Pons (tissue), 1 donor: ENCODE data around the gene PGBD1.
"Not testable (repeated sequence)": the region's sequence is repeated elsewhere in the genome, so short reads cannot be mapped to it uniquely, and the experiment has no call there.

Source experiments
- DNase-seq: peaks from one replicate; pipeline ENCODE4 v3.0.0-alpha.2; 2016; ENCODE audit warnings: low spot score

Gene PGBD1

DNA sequence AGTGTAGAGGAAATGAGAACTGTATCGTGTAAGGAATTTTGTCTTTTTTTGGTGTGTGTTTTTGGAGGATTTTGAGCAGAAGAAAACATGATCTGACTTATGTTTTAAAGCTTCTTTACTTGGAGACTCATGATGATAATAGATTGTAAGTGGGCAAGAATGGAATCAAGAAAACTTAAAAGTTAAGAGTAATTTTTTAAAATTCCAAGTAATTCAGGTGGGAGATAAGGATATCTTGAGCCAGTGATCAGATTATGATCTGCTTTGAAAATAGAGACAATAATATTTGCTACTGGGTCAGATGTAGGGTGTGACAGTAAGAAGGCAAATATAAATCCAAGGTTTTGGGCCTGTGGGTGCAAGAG, 13.7 kb upstream of the PGBD1 start:
- DNase-seq, result no peak

DNA sequence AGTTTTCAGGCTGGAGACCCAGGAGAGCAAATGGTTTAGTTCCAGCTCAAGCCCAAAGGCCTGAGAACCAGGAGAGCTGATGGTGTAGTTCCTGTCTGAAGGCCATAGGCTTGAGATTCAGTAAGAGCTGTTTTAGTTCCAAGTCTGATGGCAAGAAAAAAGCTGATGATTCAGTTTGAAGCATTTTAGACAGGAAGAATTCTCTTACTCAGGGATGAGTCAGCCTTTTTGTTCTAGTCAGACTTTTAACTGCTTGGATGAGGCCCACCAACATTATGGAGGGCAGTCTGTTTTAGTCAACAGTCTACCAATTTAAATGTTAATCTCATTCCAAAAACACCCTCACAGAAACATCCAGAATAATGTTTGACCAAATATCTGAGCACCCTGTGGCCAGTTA, 11.9 kb upstream of the PGBD1 start:
- DNase-seq, result no peak

DNA sequence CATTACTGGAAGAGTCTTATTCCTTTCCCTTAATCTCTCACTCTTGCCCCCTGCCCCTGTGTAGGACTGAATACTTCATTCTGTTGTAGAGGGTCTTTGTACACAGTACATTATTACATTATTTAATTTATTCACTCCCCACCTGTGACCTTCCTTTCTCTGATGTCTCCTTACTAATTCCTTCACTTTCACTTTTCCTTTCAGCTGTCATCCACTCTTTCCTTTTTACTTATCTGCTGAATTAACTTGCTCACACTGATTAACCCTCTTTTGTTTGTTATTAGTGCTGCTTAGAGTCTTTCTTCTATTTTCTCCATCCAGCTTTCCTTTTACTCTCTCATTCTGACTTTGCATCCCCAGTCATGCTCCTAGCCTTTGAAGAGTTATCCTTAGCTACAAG, 6.5 kb upstream of the PGBD1 start:
- DNase-seq, result no peak

DNA sequence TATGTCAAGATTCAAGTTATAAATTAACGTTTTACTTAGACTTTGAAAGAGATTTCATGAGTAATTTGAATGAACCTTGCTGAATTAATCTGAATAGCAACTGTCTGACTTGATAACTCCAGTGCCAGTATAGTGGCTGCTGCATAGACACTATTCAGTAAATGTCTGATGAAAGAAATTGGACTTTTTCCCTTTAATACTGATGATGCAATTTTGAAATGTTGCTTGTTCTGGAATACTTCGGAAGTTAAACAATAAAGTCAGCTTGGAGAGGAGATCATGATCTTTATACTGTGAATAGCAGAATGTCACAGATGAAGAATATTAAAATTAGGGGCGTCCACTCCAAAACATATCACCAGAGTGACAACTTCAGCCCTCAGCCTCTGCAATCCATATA, 3.6 kb upstream of the PGBD1 start:
- no peak for DNase-seq

DNA sequence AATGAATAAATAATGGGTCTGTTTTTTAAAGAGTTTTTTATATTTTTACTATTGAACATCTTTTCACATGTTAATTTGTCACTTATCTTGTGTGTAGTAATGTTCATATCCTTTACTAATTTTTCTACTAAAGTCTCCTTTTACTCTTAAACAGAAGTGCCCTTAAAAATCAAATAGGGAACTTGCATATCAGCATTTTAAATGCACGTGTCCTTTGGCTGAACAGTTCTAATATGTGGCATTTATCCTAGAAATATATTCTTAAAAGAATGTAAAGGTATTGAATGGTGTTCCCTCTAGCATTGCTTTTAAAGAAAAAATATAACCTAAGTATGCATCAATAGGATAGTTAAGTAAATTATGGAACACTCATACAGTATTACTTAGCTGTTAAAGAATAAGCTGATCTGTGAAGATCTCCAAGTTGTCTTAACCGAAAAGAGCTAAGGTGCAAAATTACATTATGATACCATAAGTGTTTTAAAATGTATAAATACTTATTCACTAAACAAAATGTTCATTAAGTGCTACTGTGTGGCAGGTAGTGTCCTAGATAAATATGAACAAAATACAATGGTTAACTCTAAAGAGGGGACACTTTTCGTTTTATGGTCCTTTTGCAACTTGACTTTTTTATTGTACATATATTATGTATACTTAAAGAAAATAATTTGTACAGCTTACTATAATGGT, 631 bp upstream of the PGBD1 start:
- DNase-seq, result no peak

DNA sequence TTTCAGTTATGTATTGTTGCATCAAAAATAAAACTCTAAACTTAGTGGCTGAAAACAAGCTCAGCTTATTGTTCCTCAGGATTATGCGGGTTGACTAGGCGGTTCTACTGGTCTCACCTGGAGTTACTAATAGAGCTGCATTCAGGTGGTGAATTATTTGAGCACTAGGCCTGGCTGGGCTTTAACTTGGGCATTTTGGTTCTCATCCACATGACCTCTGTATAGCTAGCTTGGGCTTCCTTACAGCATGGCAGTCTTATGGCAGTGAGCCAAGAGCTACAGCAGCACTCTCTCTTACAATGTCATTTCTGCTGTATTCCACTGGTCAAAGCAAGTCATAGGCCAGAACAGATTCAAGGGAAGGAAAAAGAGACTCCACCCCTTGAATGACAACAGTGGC, 1.6 kb downstream of the PGBD1 start:
- no peak for DNase-seq

DNA sequence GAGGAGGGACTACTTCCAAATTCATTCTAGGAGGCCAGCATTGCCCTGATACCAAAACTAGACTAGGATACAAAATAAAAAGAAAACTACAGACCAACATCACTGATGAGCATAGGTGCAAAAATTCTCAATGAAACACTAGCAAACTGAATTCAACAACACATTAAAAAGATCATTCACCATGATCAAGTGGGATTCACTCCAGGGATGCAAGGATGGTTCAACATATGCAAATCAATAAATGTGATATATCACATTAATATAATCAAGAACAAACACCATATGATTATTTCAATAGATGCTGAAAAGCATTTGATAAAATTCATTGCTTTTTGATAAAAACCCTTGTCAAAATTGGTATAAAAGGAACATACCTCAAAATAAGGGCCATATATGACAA, 10.2 kb downstream of the PGBD1 start:
- DNase-seq, result no peak

DNA sequence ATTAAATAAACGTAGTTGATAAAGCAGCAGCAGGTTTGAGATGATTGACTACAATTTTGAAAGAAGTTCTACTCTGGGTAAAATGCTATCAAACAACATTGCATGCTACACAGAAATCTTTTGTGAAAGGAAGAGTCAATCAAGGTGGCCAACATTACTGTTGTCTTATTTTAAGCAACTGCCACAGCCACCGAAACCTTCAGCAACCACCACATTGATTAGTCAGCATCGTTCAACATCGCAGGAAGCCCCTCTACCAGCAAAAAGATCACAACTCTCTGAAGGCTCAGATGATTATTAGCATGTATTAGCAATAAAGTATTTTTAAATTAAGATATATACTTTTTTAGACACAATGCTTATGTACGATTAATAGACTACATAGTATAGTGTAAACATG, 14.0 kb downstream of the PGBD1 start:
- DNase-seq, result no peak

DNA sequence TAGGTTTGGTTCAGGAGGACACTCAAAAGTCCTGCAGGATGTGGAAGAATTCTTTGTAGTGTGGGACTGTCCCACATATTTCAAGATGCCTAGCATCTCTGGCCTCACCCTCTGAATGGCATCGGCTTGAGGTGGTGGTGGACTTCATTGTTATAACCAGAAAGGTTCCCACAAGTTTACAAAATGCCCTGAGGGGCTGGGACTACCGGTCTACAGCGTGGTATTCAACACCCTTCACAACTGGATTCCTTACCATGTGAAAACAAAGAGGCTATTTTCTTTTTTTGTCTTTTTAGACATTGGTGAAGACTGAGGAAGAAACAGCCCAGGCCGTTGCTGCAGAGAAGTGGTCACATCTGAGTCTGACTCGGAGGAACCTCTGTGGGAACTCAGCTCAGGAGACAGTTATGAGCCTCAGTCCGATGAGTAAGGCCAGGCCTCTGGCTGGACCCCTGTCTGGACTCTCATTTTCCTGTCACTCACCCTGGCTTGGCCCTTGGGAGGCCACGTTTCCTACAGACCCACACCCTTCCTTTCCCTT, 15.2 kb downstream of the PGBD1 start:
- no peak for DNase-seq

DNA sequence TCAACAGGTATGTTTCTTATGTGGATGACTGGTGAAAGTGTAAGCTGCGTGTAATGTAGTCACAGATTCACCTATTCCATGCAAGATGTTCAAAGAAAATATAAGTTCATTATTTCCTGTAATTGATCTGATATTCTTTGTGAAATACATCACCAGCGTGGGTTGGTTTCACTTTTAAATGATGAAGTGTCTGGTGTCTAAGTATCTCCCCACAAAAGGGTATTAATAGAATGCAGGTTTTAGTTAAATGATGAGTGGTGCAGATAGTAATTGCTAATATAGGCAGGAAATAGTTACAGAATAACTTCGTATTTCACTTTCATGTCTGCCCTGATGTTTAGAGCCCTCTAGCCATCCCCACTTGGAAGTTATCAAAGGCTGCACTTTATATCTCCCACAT, 22.2 kb downstream of the PGBD1 start:
- no peak for DNase-seq

DNA sequence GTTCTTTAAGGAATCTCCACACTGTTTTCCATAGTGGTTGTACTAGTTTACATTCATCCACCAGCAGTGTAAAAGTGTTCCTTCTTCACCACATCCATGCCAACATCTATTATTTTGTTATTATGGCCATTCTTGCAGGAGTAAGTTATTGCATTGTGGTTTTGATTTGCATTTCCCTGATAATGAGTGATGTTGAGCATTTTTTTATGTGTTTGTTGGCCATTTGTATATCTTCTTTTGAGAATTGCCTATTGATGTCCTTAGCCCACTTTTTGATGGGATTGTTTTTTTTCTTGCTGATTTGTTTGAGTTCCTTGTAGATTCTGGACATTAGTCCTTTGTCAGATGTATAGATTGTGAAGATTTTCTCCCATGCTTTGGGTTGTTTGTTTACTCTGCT, 25.0 kb downstream of the PGBD1 start:
- DNase-seq, result not testable (repeated sequence)

DNA sequence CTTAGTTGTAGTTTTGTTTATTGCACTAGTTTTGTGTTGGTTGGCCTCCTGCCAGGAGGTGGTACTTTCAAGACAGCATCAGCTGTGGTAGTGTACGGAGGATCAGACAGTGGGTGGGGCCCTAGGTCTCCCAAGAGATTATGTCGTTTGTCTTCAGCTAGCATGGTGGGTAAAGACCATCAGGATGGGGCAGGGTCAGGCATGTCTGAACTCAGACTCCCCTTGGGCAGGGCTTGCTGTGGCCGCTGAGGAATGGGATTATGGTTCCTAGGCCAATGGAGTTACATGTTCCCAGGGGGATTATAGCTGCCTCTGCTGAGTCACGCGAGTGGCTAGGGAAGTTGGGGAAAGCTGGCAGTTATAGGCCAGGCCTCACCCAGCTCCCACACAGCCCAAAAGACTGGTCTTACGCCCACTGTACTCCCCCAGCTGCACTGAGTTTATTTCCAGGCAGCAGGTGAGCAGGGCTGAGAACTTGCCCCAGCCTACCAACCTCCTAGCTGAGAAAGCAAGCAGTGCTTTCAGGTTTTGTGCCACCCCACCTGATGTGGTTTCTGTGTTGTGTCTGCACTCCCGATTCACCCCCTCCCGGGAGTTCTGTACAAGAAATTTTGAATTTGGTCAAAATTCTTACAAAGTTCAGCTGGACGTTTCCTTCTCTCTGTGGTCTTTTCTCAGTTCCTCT, 29.9 kb downstream of the PGBD1 start:
- no peak for DNase-seq

DNA sequence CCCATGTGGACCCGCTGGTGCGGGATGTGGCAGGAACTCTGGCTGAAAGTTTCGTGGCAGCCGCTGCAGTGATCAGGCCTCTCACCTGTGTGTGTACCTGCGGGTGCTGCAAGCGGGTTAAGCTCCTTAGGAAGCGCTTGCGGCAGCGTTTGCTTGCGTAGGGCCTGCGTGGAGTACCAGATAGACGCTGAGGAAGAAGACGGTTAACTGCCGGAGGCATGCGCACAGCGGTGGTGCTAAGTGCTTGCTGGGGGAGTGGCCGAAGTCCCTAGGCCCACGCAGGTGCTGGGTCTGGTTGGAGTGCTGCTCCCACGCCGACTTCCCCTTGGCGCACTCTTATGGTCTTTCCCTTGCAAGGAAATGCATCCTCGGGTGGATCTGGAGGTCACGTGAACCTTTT, 31.6 kb downstream of the PGBD1 start:
- no peak for DNase-seq

DNA sequence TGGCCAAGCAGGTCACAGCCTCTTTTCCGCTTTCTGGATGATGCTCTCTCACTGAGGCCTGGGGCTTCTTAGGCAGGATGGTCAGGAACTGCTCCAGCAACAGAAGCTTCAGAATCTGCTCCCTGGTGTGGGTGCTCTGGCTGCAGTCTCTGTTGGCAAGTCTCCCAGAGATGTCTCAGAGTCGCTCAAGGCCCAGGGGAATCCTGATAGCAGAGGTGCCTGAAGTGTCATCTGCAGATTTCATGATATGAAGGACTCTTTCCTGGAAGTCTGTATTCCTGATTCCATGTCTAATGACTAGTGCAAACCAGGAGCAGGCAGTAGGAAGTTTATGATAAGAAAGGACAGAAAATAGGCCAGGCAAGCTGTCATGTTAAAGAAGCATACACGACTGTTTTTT, 34.3 kb downstream of the PGBD1 start:
- DNase-seq, result no peak

DNA sequence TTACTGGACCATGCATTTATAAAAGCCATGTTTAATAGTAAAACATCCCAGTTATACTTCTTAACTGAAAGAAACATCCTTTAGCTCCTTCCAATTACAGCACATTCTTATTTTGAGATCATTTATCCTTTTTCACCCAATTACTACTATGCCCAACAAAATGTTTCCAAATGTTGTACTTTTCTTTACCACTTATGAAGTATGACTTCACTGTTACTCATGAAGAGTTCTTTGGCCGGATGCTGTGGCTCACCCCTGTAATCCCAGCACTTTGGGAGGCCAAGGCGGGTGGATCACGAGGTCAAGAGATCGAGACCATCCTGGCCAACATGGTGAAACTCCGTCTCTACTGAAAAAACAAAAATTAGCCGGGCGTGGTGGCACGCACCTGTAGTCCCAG, 36.5 kb downstream of the PGBD1 start:
- not testable (repeated sequence) for DNase-seq

DNA sequence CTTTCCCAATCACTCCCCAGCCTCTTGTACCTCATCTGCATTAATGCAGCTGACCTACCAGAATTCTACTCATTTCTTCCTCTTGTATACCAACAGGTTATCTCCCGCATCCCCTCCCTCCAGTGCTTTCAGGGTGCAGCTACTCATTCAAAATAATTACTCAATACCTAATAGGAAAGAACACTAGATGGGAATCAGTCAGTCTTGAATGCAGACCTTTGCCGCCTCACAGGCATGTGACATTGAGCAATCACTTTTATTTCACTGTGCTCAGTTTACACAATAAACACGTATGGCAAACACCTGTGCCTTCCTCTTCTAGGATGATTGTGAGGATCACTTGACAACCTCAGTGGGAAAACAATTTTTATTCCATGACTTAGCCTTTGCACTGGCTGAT, 41.3 kb downstream of the PGBD1 start:
- DNase-seq, result no peak

DNA sequence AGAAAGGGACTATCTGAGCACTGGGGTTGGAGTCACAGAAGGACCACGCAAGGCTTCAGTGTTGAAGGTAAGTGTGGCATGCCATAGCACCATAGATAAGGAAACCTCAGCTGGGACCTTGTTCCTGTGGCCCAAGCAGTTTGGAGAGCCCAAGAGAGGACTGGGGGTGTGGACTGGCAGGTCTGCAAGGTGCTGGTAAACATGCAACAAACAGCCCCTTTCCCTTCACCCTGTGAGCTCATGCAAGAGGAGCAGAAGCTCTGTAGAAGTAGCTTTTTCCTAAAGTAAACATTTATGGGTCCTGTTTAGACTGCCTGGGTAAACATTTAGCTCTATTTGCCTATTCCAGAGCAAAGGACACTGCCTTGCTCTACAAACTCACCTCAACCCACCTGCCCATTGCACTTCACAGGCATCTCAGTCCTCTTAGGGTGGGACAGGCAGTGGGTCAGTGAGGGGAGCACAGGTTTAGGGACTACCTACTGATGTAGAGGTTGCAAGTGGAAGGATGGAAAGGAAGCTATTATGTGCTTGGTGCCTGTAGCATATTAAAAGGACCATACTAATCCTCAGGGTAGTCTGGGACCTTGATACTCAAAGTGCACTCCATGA, 42.5 kb downstream of the PGBD1 start:
- DNase-seq, result no peak

DNA sequence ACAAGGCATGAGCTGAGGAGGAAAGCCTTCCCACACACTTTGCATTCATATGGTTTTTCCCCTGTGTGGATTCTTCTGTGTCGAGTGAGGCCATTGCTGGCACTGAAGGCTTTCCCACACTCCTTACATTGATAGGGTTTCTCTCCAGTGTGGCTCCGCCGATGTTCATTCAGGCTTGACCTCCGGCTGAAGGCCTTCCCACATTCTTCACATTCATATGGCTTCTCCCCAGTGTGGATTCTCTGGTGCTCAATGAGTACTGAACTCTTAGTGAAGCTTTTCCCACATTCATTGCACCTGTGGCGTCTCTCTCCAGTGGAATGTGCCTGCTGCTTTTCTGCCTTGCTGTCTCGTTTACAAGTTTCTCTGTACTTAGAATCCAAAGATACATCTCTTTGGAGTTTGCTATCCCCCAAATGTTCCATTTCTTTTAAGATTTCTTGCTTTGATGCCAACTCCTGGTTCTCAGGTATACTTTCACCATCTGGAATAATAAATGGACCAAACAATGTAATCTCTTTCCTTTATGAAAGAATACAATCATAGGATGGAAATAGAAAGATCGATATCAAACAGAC, 45.1 kb downstream of the PGBD1 start:
- no peak for DNase-seq

DNA sequence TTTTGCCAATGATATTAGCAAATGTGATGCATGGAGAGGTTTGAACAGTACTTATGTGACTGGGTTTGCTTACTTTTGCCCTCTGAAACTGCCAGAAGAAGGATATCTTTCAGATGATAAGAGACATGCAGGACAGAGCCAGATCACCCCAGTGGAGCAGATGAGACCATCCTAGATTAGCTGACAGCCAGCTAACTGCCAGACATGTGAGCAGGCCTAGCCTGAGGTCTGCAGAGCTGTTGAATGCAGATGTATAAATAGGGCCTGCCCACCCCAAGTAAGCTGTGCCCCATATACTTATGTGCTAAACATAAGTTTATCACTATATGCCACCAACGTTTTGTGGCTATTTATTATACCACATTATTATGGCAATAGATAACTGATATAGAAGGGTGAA, 48.7 kb downstream of the PGBD1 start:
- no peak for DNase-seq

DNA sequence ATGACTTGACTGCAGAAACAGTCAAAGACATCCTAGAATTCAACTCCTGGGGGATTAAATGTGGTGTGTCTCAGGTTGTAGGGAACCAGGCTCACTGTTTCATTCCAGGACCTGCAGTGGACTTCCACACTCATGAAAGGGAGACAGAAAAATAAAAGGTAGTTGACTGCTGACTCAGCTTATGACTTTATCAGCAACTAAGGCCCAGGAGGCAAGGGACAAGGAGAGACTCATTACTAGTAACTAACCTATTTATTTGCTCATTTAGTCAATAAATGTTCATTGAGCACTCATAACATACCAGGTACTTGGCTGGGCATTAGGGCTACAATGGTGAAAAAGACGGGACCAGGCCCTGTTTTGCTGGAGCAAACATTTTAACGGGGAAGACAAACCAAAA, 51.7 kb downstream of the PGBD1 start:
- no peak for DNase-seq

DNA sequence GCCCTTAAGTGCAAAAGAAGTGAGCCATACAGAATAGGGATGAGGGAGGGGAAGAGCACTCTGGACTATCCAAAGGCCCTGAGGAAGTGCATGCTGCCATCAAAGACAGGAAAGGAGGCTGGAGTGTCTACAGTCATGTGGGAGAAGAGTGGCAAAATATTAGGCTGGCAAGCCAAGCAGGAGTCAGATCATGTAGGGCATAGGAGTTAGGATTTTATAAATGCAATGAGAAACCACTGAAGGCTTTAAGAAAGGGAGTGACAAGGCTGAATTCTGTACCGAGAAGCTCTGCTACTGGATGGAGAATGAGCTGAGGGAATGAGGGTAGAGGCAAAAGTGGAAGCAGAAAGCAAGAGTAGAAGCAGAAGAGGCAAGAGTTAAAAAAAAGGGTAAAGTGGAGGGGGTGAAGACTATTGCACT, 52.2 kb downstream of the PGBD1 start:
- no peak for DNase-seq

DNA sequence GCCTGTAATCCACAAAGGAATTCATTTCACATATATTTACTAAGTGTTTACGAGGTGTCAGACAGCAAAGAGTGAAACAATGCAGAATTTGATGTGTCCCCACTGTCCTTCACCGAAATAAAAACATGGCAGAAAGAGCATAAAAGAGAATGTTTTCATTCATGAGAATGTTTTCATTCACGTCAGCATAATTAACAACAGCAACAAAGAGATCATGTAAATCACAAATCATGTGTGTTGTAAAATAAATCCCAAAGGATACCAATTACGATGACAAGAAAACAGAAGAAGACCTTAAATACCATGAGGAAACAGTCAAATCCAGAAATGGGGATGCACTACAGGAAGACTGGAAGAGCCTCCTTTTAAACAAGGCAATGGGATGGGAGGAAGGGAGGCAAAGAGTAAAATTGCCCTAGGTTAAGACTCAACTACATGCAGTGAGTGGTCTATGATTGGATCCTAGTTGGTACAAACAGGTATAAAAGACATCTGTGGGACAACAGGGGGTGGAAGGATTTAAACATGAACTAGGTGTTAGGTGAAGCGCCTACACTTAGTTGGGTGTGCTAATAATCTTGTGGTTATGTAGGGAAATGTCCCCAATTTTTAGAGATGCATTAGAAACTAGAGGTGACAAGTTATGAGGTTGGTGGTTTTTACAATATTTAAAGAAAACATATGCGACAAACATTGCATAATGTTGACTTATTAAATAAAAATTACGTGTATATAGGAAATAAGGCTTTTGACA, 53.1 kb downstream of the PGBD1 start:
- DNase-seq, result peak; percentile 18
